Adipose tissue (tissue), 3 donors: Measurements from ENCODE around the gene CABCOCO1. TPM values are rescaled to one million over a fixed set of nuclear protein-coding genes. Genes with fewer than 3 reads are reported as not detected.
"Not testable (repeated sequence)": the region's sequence is repeated elsewhere in the genome, so short reads cannot be mapped to it uniquely, and the experiment has no call there.

Experiments used
- H3K27ac ChIP-seq: one replicate; pipeline ENCODE4 v1.5.1; 2013; ENCODE audit warnings: low read depth, low read length
- WGBS, 3 donors: extraction: QIAGEN DNeasy Blood & Tissue Kit; methylation state at CpG; one replicate each; pipeline ENCODE4 v1.1.7; 2013; 5-methylcytosine and 5-hydroxymethylcytosine counted together
- polyA plus RNA-seq, 3 donors: library from polyadenylated mRNA; stranded (reverse); fragments of 200-250 nt; gene quantifications; one replicate each; pipeline ENCODE4 v1.2.3, GENCODE V29; 2013
- donor health status: healthy with polysubstance abuse.
- donor health status: Bipolar disorder and iron deficiency.
- donor health status: healthy.

Gene CABCOCO1
- polyA plus RNA-seq, 3 donors: 0.10 to 0.62 TPM; not detected in 1

GRCh38 chr10:61639952-61640351, 22.8 kb upstream of the CABCOCO1 start:
- no peak overlapping the region for H3K27ac ChIP-seq
- WGBS, 3 donors: 84 to 94% (median 93%) methylated on average over 4 of the region's 4 CpGs

DNA sequence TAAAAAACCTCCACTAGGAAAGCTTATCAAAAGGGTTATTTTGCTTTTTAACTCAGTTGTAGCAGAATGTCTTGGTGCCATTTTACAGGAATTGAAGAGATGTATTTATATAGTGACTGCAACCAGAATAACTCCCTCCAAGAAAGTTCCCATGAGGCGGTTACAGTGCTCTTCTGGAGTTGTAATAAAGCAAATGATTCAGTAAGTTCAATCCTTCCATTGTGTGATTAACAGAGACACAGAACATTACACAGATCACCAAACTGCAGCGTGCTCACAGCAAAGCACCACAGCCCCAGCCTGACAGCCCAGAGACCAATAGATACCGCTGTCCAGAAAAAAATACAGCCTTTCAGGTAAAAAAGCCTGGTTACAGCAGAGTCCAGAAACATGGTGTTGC, 21.9 kb upstream of the CABCOCO1 start:
- H3K27ac ChIP-seq: no peak overlapping the region
- WGBS, 3 donors: 76 to 88% (median 82%) methylated on average over 3 of the region's 3 CpGs

- no peak overlapping the region for H3K27ac ChIP-seq
- 39 to 71% (median 53%) methylated on average over 2 of the region's 2 CpGs for WGBS, 3 donors
Observed at GRCh38 chr10:61642150-61642571, 20.6 kb upstream of the CABCOCO1 start.

DNA sequence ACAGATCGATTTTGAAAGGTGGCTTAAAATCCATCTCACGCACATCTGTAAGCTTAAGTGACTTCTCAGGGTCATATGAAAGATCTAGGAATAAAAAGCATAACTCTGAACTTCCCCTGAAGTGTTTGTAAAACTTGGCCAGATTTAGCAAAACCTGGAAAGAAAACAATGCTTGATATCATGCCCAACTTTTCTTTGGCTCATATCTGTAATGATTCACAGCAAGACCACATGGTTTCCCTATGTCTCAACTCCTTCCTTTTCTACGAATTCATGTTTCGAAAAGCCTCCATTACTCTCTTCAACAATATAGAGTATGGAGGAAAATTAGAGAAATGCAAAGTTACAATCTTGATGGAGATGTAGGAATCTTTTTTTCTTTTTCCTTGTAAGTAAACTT, 20.1 kb upstream of the CABCOCO1 start:
- WGBS, 3 donors: 40 to 46% (median 40%) methylated on average over 4 of the region's 4 CpGs
- H3K27ac ChIP-seq: no peak overlapping the region

DNA sequence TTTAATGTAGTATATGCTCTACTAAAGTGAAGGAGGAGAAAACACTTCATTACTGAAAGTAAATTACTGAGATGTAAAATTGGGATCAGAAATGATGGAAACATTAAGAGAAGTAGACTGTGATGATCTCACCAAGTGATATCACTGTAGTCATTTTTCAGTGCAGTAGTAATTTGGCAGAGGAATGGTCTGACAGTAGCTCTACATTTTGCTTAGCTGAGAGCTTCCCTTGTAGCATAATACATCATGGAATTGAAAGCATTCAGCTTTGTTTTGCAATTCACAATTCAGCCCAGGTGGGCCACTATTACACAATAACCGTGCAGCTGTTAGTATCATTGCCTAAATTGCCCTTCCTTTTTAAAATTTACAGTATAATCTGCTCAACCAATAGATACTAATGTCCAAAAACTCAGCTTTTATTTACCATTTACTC, 19.4 kb upstream of the CABCOCO1 start:
- WGBS, 3 donors: 15 to 43% (median 24%) methylated on average over 1 of the region's 1 CpG
- H3K27ac ChIP-seq: no peak overlapping the region

DNA sequence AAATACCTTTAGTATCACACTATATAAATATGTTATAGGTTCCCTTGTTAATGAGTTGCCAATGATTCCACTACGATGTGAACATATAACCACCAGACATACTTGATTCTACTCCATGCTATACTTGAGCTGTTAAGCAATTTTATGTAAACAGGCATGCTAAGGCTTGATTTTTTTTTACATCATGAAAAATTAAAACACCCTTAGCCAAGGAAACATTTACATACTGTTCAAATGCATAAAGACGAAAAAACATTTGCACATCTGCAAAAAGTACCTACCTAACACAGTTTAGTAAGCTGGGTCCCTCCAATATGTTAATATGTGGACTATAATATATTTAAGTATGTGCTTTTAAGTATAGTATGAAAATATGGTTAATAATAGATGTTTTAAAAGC, 9.0 kb upstream of the CABCOCO1 start:
- no peak overlapping the region for H3K27ac ChIP-seq
- 59 to 91% (median 90%) methylated on average over 2 of the region's 2 CpGs for WGBS, 3 donors

GRCh38 chr10:61655335-61655851, 7.3 kb upstream of the CABCOCO1 start:
- H3K27ac ChIP-seq: no peak overlapping the region

DNA sequence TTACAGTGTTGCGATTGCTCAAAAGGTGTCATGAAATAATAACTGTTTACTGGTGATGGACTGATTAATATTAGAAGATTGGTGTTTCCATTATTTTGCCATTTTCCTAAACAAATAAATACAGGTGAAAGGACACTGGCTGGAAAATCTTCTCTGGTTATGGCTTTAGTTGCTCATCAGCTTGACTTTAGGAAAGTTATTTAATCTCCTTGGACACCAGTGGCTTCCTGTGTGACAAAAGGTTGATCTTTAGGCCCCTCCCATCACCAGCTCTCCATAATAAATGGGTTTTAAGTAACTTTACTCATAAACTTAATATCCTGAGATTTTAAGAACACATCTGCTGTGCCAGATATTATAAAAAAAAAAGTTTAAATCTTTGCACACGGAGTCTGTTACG, 737 bp downstream of the CABCOCO1 start:
- WGBS, 3 donors: 63 to 77% (median 67%) methylated on average over 3 of the region's 3 CpGs
- H3K27ac ChIP-seq: no peak overlapping the region

- WGBS, 3 donors: 49 to 54% (median 52%) methylated on average over 2 of the region's 2 CpGs
- no peak overlapping the region for H3K27ac ChIP-seq
Observed at GRCh38 chr10:61664985-61665384, 2.3 kb downstream of the CABCOCO1 start.

DNA sequence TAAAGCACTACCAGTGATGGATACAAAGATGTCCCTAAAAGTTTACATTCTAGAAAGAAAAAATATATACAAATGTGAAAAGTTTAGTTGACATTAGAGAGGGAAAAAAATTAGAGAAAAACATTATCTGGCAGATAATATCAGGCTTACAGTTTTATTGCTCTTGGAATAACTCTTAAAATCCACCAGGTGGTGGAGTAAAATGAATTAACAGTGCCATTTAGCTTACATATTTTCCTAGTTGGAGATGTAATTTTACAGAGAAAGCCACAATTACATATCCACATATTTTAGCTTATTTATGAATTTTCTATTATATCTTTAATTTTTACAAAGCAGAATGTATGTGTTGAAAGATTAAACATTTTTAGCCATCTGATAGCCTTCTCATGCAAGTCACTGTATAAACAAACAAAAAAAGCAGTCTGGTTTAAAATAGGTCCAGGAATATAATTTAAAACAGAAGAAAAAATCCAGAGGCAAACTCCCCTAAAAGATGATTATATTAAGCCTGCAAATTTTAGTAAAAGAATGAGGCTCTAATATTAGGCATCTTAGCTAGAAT, 6.5 kb downstream of the CABCOCO1 start:
- no peak overlapping the region for H3K27ac ChIP-seq

GRCh38 chr10:61669849-61670248, 7.1 kb downstream of the CABCOCO1 start:
- no peak overlapping the region for H3K27ac ChIP-seq

DNA sequence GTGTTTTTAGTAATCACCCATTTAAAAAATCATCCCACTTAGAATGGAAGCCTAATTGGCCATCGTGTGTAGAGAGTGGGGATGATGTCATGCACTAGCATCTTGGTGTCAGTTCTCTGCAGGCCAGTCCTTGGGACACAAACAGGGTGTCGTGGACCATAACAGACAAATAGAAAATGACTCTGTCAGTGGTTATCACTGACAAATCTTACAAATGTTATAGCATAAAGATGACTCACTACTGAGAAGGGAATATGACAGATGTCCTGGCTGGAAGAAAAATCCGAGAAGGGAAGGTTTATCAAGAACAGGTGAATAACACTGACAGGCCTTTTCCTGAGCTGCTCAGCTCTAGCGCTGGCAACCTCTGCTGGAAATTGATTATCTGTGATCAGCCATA, 10.6 kb downstream of the CABCOCO1 start:
- H3K27ac ChIP-seq: no peak overlapping the region
- 70 to 89% (median 86%) methylated on average over 4 of the region's 4 CpGs for WGBS, 3 donors

GRCh38 chr10:61682323-61682722, 19.6 kb downstream of the CABCOCO1 start:
- 80 to 87% (median 86%) methylated on average over 1 of the region's 1 CpG for WGBS, 3 donors
- no peak overlapping the region for H3K27ac ChIP-seq

DNA sequence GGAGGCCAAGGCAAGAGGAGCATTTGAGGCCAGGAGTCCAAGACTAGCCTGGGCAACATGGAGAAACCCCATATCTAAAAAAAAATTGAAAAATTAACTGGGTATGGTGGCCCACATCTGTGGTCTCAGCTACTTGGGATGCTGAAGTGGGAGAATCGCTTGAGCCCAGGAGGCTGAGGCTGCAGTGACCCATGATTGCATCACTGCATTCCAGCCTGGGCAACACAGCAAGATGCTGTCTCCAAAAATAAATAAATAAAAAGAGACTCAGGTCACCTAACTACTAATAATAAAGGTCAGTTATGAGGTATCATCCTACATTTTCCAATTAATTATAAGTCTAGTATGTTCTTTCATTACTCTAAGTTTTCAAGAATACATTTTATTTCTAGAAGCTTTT, 20.6 kb downstream of the CABCOCO1 start:
- WGBS, 3 donors: 88 to 91% (median 90%) methylated on average over 1 of the region's 1 CpG
- H3K27ac ChIP-seq: no peak overlapping the region

DNA sequence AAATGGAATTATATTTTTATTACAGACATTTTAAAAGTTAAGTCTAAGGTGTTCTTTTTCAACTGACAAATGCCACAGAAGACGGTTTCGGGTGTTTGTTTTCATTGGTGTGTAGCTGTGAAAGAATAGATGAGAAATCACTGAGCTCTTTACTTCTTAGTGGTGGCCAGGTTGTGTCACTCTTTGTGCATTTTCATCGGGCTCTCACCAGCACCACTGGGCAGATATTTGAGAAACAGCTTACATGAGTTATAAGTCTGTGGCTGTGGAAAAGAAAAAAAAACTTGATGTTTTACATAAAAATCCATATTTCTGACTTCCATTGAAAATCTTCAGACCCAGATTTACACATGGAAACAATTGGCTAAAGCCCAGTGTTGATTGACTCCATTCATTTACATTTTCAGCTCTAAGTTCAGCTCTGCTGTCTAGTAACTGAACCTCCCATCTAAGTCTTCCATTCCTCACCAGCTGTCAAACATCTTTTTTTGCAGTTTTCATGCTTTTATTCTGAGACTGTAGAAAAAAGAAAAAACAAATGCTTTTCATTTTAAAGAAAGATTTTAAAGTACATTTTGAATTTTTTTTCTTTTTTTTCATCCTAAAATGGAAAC, 22.3 kb downstream of the CABCOCO1 start:
- H3K27ac ChIP-seq: no peak overlapping the region
- 85 to 96% (median 91%) methylated on average over 3 of the region's 3 CpGs for WGBS, 3 donors

DNA sequence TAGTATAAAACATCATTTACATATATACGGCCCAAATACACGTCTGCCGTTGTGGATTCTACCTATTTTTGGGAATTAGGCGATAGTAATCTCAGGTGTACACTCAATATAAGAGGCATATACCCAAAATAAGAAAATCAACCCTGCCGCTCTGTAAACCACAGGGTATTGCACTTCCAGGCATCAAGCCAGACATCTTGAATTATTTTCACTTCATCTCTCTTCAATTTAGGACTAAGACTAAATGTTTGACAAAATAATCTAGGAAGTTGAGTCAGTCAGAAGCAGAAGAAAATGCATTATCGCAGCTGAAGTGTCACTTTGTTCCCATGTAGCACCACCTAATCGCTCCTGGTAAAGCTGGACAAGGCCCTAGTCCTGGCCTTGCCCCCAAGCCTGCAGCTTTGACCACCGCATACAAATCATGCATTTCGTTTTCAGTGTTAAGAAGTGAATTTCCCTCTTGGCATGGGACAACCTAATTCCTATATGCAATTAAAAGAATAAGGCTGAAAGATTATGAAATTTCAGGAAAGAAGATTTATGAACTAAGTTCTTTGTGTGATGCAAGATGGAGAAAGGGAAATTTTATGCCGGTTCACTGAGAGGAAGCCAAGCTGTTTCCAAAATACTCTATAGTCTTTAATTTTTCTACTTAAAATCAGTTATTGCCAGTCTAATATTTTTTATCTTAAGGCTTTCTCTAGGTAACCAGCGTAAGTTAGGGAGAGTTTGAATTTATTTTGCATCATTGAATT, 26.0 kb downstream of the CABCOCO1 start:
- H3K27ac ChIP-seq: no peak overlapping the region
- WGBS, 3 donors: 87 to 90% (median 90%) methylated on average over 11 of the region's 11 CpGs

DNA sequence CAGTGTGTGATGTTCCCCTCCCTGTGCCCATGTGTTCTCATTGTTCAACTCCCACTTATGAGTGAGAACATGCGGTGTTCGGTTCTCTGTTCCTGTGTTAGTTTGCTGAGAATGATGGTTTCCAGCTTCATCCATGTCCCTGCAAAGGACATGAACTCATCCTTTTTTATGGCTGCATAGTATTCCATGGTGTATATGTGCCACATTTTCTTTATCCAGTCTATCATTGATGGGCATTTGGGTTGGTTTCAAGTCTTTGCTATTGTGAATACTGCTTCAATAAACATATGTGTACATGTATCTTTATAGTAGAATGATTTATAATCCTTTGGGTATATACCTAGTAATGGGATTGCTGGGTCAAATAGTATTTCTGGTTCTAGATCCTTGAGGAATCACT, 28.9 kb downstream of the CABCOCO1 start:
- H3K27ac ChIP-seq: not testable (repeated sequence)

DNA sequence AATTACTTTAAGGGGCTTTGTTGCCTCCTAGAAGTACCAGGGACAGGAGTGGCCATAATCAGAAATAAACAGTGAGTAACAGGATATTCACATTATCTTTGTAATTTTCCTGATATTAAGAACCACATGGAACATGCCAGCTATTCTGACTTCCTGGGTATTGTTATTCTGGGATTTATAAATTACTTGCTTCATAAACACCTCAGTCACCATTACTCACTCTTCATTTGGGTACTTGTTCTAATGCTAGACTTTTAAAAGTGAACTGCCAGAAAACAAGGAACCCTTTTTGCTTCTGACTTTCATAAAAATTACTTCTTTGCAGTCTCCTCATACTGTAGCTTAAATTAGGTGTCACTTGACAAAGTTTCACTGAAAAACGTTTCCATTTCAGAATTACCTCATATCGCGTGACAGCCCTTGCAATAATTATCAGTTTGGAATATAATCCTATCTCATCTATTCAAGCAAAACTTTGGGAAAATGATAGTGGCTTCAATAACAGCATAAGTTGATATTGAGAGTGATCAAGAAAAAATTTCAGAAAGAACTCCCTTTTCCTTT, 29.8 kb downstream of the CABCOCO1 start:
- 80 to 91% (median 90%) methylated on average over 3 of the region's 3 CpGs for WGBS, 3 donors
- no peak overlapping the region for H3K27ac ChIP-seq

More for the DNA sequence above, 28.9 kb downstream of the CABCOCO1 start:
- WGBS, 3 donors: 91 to 100% (median 96%) methylated on average over 2 of the region's 2 CpGs

DNA sequence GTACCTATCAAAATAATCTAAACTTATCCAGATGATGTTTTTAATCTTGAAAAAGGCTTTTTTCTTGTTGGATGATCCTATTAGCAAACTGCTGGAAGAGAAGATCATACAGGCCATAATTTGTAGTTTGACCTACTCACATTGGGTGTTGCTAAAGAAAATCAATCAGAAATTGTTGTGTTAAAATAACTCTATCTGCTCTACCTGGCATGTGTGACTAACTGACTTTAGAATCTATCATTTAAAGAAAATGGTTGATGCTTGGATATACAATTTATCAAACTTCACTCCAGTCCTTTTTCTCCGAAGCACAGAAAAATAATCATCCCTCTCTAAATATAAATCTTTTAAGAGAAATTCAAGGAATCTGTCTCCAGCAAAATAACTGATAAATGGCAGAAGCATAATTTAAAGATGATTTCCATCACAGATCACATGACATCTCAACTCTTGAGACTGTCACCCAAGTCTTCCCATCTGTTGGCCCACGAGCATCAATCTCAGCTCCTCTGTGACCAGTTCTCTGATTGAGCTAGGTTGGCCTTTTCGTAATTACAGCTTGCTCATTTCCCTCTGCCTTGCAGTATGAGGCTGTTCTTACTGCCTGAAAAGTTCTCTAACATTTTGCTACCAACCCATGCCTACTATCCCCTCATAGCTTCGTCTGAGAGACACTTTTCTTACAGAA, 36.4 kb downstream of the CABCOCO1 start:
- no peak overlapping the region for H3K27ac ChIP-seq
- 82 to 92% (median 89%) methylated on average over 4 of the region's 4 CpGs for WGBS, 3 donors
